Mammary epithelial cell (primary cell): ENCODE results near the gene KIF23.

Experiments used
- CTCF ChIP-seq, 2 donors: IDR thresholded peaks in 1 of 2; conservative IDR thresholded peaks in 1 of 2; 2 replicates each; pipeline ENCODE4 v1.5.1; 2011 to 2012; ENCODE audit warnings: inconsistent platforms in 2 of 2, low read length in 2 of 2, mild to moderate bottlenecking in 2 of 2, control low read depth in 1 of 2, low read depth in 1 of 2; ENCODE audit not compliant: insufficient read depth in 1 of 2; ENCODE audit errors: extremely low read depth in 1 of 2
- EZH2 ChIP-seq: IDR thresholded peaks from 2 replicates; pipeline ENCODE4 v1.6.1; 2012; ENCODE audit warnings: low read length, inconsistent platforms, borderline replicate concordance

GRCh38 chr15:69408841-69409240 is 5.3 kb upstream of the KIF23 start:
- no peak for TF ChIP-seq EZH2
- no peak for TF ChIP-seq CTCF (conservative IDR thresholded peaks at IDR 0.05 in 1 of 2, IDR thresholded peaks at IDR 0.05 in 1 of 2; ENCODE audit: extremely low read depth in 1 of 2, insufficient read depth in 1 of 2, low read depth in 1 of 2, low read length in 2 of 2)
